Type B pancreatic cell (in vitro differentiated cells): ENCODE measurements around the gene STUB1. TPM values are rescaled to one million over a fixed set of nuclear protein-coding genes. Genes with fewer than 3 reads are reported as not detected.

Experiments
- DNase-seq: peaks from one replicate; pipeline ENCODE4 v3.0.0; 2021; ENCODE audit warnings: mixed read lengths; ENCODE audit not compliant: unreplicated experiment; ENCODE audit errors: extremely low spot score
- H3K27ac Mint-ChIP-seq: 2 replicates; pipeline ENCODE4 v1.8.0; 2021; ENCODE audit warnings: mild to moderate bottlenecking, mixed read lengths
- H3K27me3 Mint-ChIP-seq: 2 replicates; pipeline ENCODE4 v1.8.0; 2021; ENCODE audit warnings: mixed read lengths
- H3K36me3 Mint-ChIP-seq: 2 replicates; pipeline ENCODE4 v1.8.0; 2021; ENCODE audit warnings: mixed read lengths
- H3K4me1 Mint-ChIP-seq: one replicate; pipeline ENCODE4 v1.8.0; 2021; ENCODE audit warnings: mixed read lengths; ENCODE audit not compliant: unreplicated experiment
- H3K4me3 Mint-ChIP-seq: 2 replicates; pipeline ENCODE4 v1.8.0; 2021; ENCODE audit warnings: mild to moderate bottlenecking, mixed read lengths
- H3K9me3 Mint-ChIP-seq: 2 replicates; pipeline ENCODE4 v1.8.0; 2021; ENCODE audit warnings: mixed read lengths
- CTCF ChIP-seq: fragments of 200-600 bp; sonication (generic); conservative IDR thresholded peaks from 2 replicates; pipeline ENCODE4 v1.5.0; 2021; ENCODE audit warnings: antibody characterized with exemption, mild to moderate bottlenecking
- total RNA-seq: library from RNA; stranded (reverse); gene quantifications from 2 replicates; pipeline ENCODE4 v1.2.1, GENCODE V29; 2021; ENCODE audit warnings: low replicate concordance

The STUB1 gene
- total RNA-seq, 1 donor from 2014 or later = 80.3 TPM

GRCh38 chr16:638034-638543 lies 42.1 kb upstream of the STUB1 start:
- DNase-seq = no peak
- no peak overlapping the region for H3K27ac Mint-ChIP-seq
- peaks cover 6% of the 10 kb centered on the region for H3K27me3 Mint-ChIP-seq
- no peaks in the 10 kb centered on the region for H3K36me3 Mint-ChIP-seq
- no peaks in the 10 kb centered on the region for H3K9me3 Mint-ChIP-seq
- peak overlapping the region; percentile 60 for H3K4me3 Mint-ChIP-seq
- TF ChIP-seq CTCF = no peak
- H3K4me1 Mint-ChIP-seq = peaks cover 5% of the 10 kb centered on the region

GRCh38 chr16:638836-639235 lies 41.4 kb upstream of the STUB1 start:
- H3K36me3 Mint-ChIP-seq = no peaks in the 10 kb centered on the region
- no peak for TF ChIP-seq CTCF
- DNase-seq = no peak
- peaks cover 6% of the 10 kb centered on the region for H3K27me3 Mint-ChIP-seq
- H3K9me3 Mint-ChIP-seq = no peaks in the 10 kb centered on the region
- H3K27ac Mint-ChIP-seq = no peak overlapping the region
- peaks cover 5% of the 10 kb centered on the region for H3K4me1 Mint-ChIP-seq
- peak overlapping the region; percentile 54 for H3K4me3 Mint-ChIP-seq

DNA sequence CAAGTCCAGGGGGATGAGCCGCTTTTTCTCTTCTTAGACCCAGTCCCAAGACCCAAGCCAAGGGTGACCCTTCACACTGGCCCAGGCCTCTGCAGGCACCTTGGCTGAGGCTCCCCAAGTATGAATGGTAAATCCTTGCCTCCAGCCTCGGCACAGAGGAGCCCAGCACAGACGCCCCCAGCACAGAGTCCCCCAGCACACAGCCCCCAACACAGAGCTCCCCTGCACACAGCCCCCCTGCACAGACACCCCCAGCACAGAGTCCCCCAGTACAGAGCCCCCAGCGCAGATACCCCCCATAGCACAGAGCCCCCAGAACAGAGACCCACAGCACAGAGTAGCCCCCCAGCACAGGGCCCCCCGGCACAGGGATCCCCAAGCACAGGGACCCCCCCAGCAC lies 39.6 kb upstream of the STUB1 start:
- DNase-seq = no peak
- H3K27ac Mint-ChIP-seq = no peak overlapping the region
- no peak for TF ChIP-seq CTCF
- H3K4me1 Mint-ChIP-seq = peaks cover 5% of the 10 kb centered on the region
- no peak overlapping the region for H3K4me3 Mint-ChIP-seq
- no peaks in the 10 kb centered on the region for H3K36me3 Mint-ChIP-seq
- H3K9me3 Mint-ChIP-seq = no peaks in the 10 kb centered on the region
- peaks cover 6% of the 10 kb centered on the region for H3K27me3 Mint-ChIP-seq

DNA sequence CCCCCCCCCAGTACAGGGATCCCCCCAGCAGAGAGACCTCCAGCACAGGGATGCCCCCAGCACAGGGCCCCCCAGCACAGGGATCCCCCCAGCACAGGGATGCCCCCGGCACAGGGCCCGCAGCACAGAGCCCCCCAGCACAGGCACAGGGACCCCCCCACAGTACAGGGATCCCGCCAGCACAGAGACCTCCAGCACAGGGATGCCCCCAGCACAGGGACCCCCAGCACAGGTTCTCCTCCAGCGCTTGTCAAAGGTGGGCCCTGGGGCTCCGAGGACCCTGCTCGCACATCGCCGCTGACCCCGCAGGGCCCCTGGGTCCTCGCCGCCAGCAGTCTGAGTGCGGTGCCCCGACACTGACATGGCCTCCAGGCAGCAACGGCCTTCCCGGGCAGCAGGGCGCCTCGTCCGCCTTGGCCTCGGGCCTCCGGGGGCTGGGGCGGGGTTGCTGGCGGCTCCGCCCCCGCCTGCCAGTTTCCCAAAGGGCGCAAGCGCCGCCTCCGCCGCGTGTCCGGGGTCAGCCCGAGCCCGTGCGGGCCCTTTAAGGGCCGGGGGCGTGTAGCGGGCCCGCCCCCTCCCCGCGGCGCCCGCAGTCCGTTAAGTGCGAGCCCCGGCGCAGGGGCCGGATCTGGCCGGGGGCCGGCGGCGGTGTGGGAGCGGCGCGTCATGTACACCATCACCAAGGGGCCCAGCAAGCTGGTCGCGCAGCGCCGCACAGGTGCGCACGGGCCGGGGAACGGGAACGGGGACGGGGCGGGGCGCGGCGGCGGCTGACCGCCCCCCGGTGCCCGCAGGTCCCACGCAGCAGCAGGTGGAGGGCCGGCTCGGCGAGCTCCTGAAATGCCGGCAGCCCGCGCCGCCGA lies 38.7 kb upstream of the STUB1 start, which contains the start of gene MCRIP2:
TSS of gene MCRIP2 (plus strand) at position 503 of the 863 bp plus-strand sequence. CDS start at position 667, 164 bp downstream.
- no peak for TF ChIP-seq CTCF
- H3K4me1 Mint-ChIP-seq = peaks cover 2% of the 10 kb centered on the region
- no peak within 1 kb of the TSS for H3K27ac Mint-ChIP-seq
- H3K27me3 Mint-ChIP-seq = peaks cover 3% of the 10 kb centered on the region
- DNase-seq = peak; percentile 89
- no peaks in the 10 kb centered on the region for H3K9me3 Mint-ChIP-seq
- peak within 1 kb of the TSS; percentile 80 for H3K4me3 Mint-ChIP-seq
- H3K36me3 Mint-ChIP-seq = no peaks in the 10 kb centered on the region

DNA sequence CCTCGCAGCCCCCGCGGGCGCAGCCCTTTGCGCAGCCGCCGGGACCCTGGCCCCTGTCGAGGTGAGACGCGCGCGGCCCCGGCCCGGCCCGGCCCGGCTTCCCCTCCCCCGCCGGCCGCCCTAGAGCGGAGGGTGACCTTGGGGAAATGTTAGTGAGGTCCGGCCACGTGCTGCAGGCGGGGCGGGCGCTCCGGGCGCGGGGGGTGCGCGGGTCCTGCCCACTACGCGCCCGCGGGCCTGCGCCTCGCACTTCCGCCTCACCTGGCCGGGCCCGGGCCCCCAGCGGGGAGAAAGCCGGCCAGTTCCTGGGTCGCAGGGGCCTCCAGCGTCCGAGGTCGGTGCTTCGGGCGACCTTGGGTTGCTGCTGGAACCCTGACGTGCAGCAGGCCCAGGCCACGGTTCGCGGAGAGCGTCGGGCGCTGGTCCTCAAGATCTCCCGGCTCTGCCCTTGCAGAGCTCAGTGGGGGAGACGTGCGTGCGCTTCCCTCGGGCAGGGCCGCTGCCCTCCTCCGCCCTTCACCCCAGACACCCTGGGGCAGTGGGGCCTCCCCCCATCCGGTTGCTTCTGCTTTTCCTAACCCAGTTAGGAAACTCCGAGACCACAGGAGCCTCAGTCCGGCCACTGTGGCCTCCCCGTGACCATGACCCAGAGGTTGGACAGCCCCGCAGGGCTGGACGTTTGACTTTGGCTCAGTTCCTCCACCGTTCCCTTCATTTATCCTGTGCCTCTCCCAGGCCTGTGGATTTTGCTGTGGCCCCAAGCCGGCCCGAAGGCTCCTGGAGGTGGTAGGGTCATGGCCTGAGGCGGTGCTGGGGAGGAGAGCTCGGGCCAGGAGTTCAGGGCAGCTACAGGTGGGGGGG lies 37.8 kb upstream of the STUB1 start:
- no peaks in the 10 kb centered on the region for H3K27me3 Mint-ChIP-seq
- no peaks in the 10 kb centered on the region for H3K9me3 Mint-ChIP-seq
- no peaks in the 10 kb centered on the region for H3K4me1 Mint-ChIP-seq
- no peak for TF ChIP-seq CTCF
- H3K27ac Mint-ChIP-seq = no peak overlapping the region
- H3K36me3 Mint-ChIP-seq = no peaks in the 10 kb centered on the region
- DNase-seq = no peak
- peak overlapping the region; percentile 80 for H3K4me3 Mint-ChIP-seq
